Endothelial cell of umbilical vein (primary cell): ENCODE results near the gene CRTC1.

Source experiments
- POLR2A ChIP-seq: IDR thresholded peaks from 2 replicates; pipeline ENCODE4 v1.6.1; 2012; ENCODE audit warnings: low read depth, mild to moderate bottlenecking, control low read depth, low read length
- POLR2AphosphoS5 ChIP-seq: IDR thresholded peaks from 2 replicates; pipeline ENCODE4 v1.6.1; 2012; ENCODE audit warnings: low read depth, mild to moderate bottlenecking, control low read depth, low read length, moderate library complexity; ENCODE audit not compliant: insufficient read depth

DNA sequence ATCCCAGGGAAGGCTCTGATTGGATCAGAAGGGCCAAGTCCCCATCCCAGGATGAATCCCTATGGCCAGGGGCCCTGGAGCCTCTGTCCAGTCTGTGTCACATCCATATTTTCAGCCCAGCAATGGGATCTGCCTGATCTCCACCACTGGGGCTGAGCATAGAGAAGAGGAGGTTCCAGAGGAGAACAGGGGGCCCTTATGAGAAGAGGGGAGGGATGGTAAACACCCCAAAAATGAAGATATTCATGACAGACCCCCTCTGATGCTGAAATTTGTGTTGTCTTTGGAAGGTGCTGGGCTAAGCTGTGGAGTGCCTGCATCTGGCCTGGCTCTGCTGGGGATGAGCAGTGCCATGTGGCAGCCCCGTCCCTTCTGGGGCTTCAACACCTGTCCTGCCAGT is 32.2 kb upstream of the CRTC1 start:
- TF ChIP-seq POLR2AphosphoS5 (no peak), POLR2A (no peak)
